ENCODE data around the gene SNAP25. TPM values are rescaled to one million over a fixed set of nuclear protein-coding genes. Genes with fewer than 3 reads are reported as not detected.

The SNAP25 gene
- total RNA-seq, 4 donors from 2014 or later = 0.47 to 5.5 (median 2.3) TPM

GRCh38 chr20:10192171-10192570 is 26.5 kb upstream of the SNAP25 start:
- Histone ChIP-seq H3K4me1 (no peaks in the 10 kb centered on the region), H3K4me3 (no peak overlapping the region), H3K36me3 (no peaks in the 10 kb centered on the region), H3K9me3 (peaks cover 0 to 8% (median 0%) of the 10 kb centered on the region in 3 donors), H3K27ac (no peak overlapping the region), H3K27me3 (peaks cover 3% of the 10 kb centered on the region)
- TF ChIP-seq CTCF (IDR thresholded peaks at IDR 0.05) (no peak), EP300 (IDR thresholded peaks at IDR 0.05) (no peak), POLR2AphosphoS5 (IDR thresholded peaks at IDR 0.05) (no peak), POLR2A (IDR thresholded peaks at IDR 0.05) (no peak)
- no peak for ATAC-seq
- 35% methylated on average over 1 of the region's 1 CpG; no CpG with 5 or more reads in 1 of the 2 donors for WGBS, 2 donors (ENCODE audit: low coverage in 1 of 2)

GRCh38 chr20:10194166-10194565 is 24.5 kb upstream of the SNAP25 start:
- Histone ChIP-seq H3K36me3 (no peaks in the 10 kb centered on the region), H3K27me3 (peaks cover 3% of the 10 kb centered on the region), H3K9me3 (no peaks in the 10 kb centered on the region), H3K4me3 (no peak overlapping the region), H3K4me1 (no peaks in the 10 kb centered on the region), H3K27ac (no peak overlapping the region)
- 73 to 95% methylated on average over 2 of the region's 2 CpGs for WGBS, 2 donors (ENCODE audit: low coverage in 1 of 2)
- TF ChIP-seq EP300 (IDR thresholded peaks at IDR 0.05) (no peak), CTCF (IDR thresholded peaks at IDR 0.05) (no peak), POLR2A (IDR thresholded peaks at IDR 0.05) (no peak), POLR2AphosphoS5 (IDR thresholded peaks at IDR 0.05) (no peak)
- ATAC-seq = no peak

GRCh38 chr20:10200330-10200729 is 18.3 kb upstream of the SNAP25 start:
- no peaks in the 10 kb centered on the region for H3K9me3 ChIP-seq
- H3K36me3 ChIP-seq = no peaks in the 10 kb centered on the region
- TF ChIP-seq POLR2AphosphoS5 (IDR thresholded peaks at IDR 0.05) (no peak), POLR2A (IDR thresholded peaks at IDR 0.05) (no peak), CTCF (IDR thresholded peaks at IDR 0.05) (no peak), EP300 (IDR thresholded peaks at IDR 0.05) (no peak)
- H3K4me3 ChIP-seq = no peak overlapping the region
- H3K4me1 ChIP-seq = no peaks in the 10 kb centered on the region
- H3K27ac ChIP-seq = no peak overlapping the region
- no peak for ATAC-seq
- peaks cover 3% of the 10 kb centered on the region for H3K27me3 ChIP-seq

GRCh38 chr20:10201321-10201870 is 17.2 kb upstream of the SNAP25 start:
- no peak for ATAC-seq
- Histone ChIP-seq H3K27ac (no peak overlapping the region), H3K36me3 (no peaks in the 10 kb centered on the region), H3K4me1 (no peaks in the 10 kb centered on the region), H3K9me3 (no peaks in the 10 kb centered on the region), H3K27me3 (peaks cover 3% of the 10 kb centered on the region), H3K4me3 (no peak overlapping the region)
- no peak for TF ChIP-seq POLR2A (IDR thresholded peaks at IDR 0.05)
- no peak for TF ChIP-seq EP300 (IDR thresholded peaks at IDR 0.05)
- TF ChIP-seq POLR2AphosphoS5 (IDR thresholded peaks at IDR 0.05) = no peak
- TF ChIP-seq CTCF (IDR thresholded peaks at IDR 0.05) = no peak
- 47 to 71% methylated on average over 3 of the region's 3 CpGs for WGBS, 2 donors (ENCODE audit: low coverage in 1 of 2)

GRCh38 chr20:10209091-10209490 is 9.5 kb upstream of the SNAP25 start:
- no peak for ATAC-seq
- Histone ChIP-seq H3K36me3 (no peaks in the 10 kb centered on the region), H3K27ac (no peak overlapping the region), H3K27me3 (peaks cover 16% of the 10 kb centered on the region), H3K4me1 (no peaks in the 10 kb centered on the region), H3K4me3 (no peak overlapping the region), H3K9me3 (no peaks in the 10 kb centered on the region)
- WGBS, 2 donors (ENCODE audit: low coverage in 1 of 2) = 45 to 50% methylated on average over 1 of the region's 1 CpG
- TF ChIP-seq EP300 (IDR thresholded peaks at IDR 0.05) (no peak), POLR2A (IDR thresholded peaks at IDR 0.05) (no peak), POLR2AphosphoS5 (IDR thresholded peaks at IDR 0.05) (no peak), CTCF (IDR thresholded peaks at IDR 0.05) (no peak)
